HG03442 (cell line): Measurements from ENCODE around the gene APC.
"Not testable (repeated sequence)": the region's sequence is repeated elsewhere in the genome, so short reads cannot be mapped to it uniquely, and the experiment has no call there.

Source experiments
- ATAC-seq: cut with Tn5 transposase; IDR thresholded peaks from one replicate; pipeline ENCODE4 v1.9.1; 2021; ENCODE audit warnings: mild to moderate bottlenecking, moderate library complexity; ENCODE audit not compliant: unreplicated experiment

Gene APC

GRCh38 chr5:112713206-112713605 lies 24.5 kb upstream of the APC start:
- ATAC-seq: no peak

- ATAC-seq: not testable (repeated sequence)
Measured at GRCh38 chr5:112716895-112717294, 20.8 kb upstream of the APC start.

GRCh38 chr5:112717506-112718082 lies 20.1 kb upstream of the APC start:
- no peak for ATAC-seq

GRCh38 chr5:112718344-112718743 lies 19.3 kb upstream of the APC start:
- no peak for ATAC-seq

GRCh38 chr5:112720576-112720975 lies 17.1 kb upstream of the APC start:
- ATAC-seq: peak; percentile 52

GRCh38 chr5:112724901-112725300 lies 12.8 kb upstream of the APC start:
- ATAC-seq: no peak

GRCh38 chr5:112729630-112730029 lies 8.1 kb upstream of the APC start:
- ATAC-seq: no peak

GRCh38 chr5:112732131-112732530 lies 5.6 kb upstream of the APC start:
- ATAC-seq: no peak

- ATAC-seq: no peak
Measured at GRCh38 chr5:112733586-112733985, 4.1 kb upstream of the APC start.

GRCh38 chr5:112734597-112734996 lies 3.1 kb upstream of the APC start:
- no peak for ATAC-seq

GRCh38 chr5:112735702-112736101 lies 2.0 kb upstream of the APC start:
- no peak for ATAC-seq

- peak; percentile 3 for ATAC-seq
Measured at GRCh38 chr5:112737070-112737462, 619 bp upstream of the APC start.

- no peak for ATAC-seq
Measured at GRCh38 chr5:112738191-112738560, 491 bp downstream of the APC start.

GRCh38 chr5:112742424-112742823 lies 4.7 kb downstream of the APC start:
- no peak for ATAC-seq

GRCh38 chr5:112743631-112744030 lies 5.9 kb downstream of the APC start:
- no peak for ATAC-seq

- ATAC-seq: no peak
Measured at GRCh38 chr5:112752335-112752734, 14.7 kb downstream of the APC start.

GRCh38 chr5:112755703-112756102 lies 18.0 kb downstream of the APC start:
- no peak for ATAC-seq

- peak; percentile 89 for ATAC-seq
Measured at GRCh38 chr5:112757468-112758208, 20.0 kb downstream of the APC start.

GRCh38 chr5:112758676-112759075 lies 21.0 kb downstream of the APC start:
- no peak for ATAC-seq

- ATAC-seq: no peak
Measured at GRCh38 chr5:112762113-112762810, 24.6 kb downstream of the APC start.

- no peak for ATAC-seq
Measured at GRCh38 chr5:112763165-112763564, 25.5 kb downstream of the APC start.

GRCh38 chr5:112772124-112772523 lies 34.4 kb downstream of the APC start:
- ATAC-seq: no peak
